ENCODE results near the gene SPAM1. TPM values are rescaled to one million over a fixed set of nuclear protein-coding genes. Genes with fewer than 3 reads are reported as not detected.

Gene SPAM1
- total RNA-seq, 1 experiment from 2014 or later = not detected

GRCh38 chr7:123876557-123877256 lies 48.3 kb upstream of the SPAM1 start (continued):
- TF ChIP-seq SMAD3 (CRISPR knock-in tag; IDR thresholded peaks at IDR 0.05; ENCODE audit: borderline replicate concordance) (no peak), ZNF396 (CRISPR knock-in tag; IDR thresholded peaks at IDR 0.05; ENCODE audit: borderline replicate concordance) (no peak), ZNF416 (CRISPR knock-in tag; IDR thresholded peaks at IDR 0.05) (no peak)

- H3K27me3 Mint-ChIP-seq (ENCODE audit: low read depth) = no peaks in the 10 kb centered on the region
- H3K27ac Mint-ChIP-seq = no peak overlapping the region
- ATAC-seq = no peak
Observed at GRCh38 chr7:123879628-123880027, 45.4 kb upstream of the SPAM1 start.

GRCh38 chr7:123881300-123881699 lies 43.7 kb upstream of the SPAM1 start:
- CTCF ChIA-PET = no interaction called here
- no peak overlapping the region for H3K4me3 Mint-ChIP-seq
- POLR2A ChIA-PET = no interaction called here
- no peak for ATAC-seq
- TF ChIP-seq SMAD3 (CRISPR knock-in tag; IDR thresholded peaks at IDR 0.05; ENCODE audit: borderline replicate concordance) (no peak), ZMAT4 (CRISPR knock-in tag; IDR thresholded peaks at IDR 0.05) (no peak), E2F5 (CRISPR knock-in tag; IDR thresholded peaks at IDR 0.05) (no peak), AFF4 (CRISPR knock-in tag; IDR thresholded peaks at IDR 0.05; ENCODE audit: borderline replicate concordance) (no peak), FOXK1 (CRISPR knock-in tag; IDR thresholded peaks at IDR 0.05) (no peak)
- H3K27ac Mint-ChIP-seq = no peak overlapping the region
- no peaks in the 10 kb centered on the region for H3K27me3 Mint-ChIP-seq (ENCODE audit: low read depth)
- DNase-seq (ENCODE audit: low spot score) = no peak
- H3K36me3 Mint-ChIP-seq = peaks cover 1% of the 10 kb centered on the region; the same call in 1 of the 2 replicates
- peaks cover 6% of the 10 kb centered on the region for H3K9me3 Mint-ChIP-seq
- H3K4me1 Mint-ChIP-seq = no peaks in the 10 kb centered on the region

More at GRCh38 chr7:123879628-123880027, 45.4 kb upstream of the SPAM1 start:
- H3K4me1 Mint-ChIP-seq = no peaks in the 10 kb centered on the region
- no peak overlapping the region for H3K4me3 Mint-ChIP-seq
- TF ChIP-seq ZNF396 (CRISPR knock-in tag; IDR thresholded peaks at IDR 0.05; ENCODE audit: borderline replicate concordance) = no peak
- H3K36me3 Mint-ChIP-seq = no peaks in the 10 kb centered on the region
- DNase-seq (ENCODE audit: low spot score) = no peak
- POLR2A ChIA-PET = no interaction called here
- H3K9me3 Mint-ChIP-seq = no peaks in the 10 kb centered on the region
- CTCF ChIA-PET = no interaction called here

GRCh38 chr7:123883154-123883553 lies 41.9 kb upstream of the SPAM1 start:
- ATAC-seq (no peak), DNase-seq (ENCODE audit: low spot score) (no peak)
- Mint-ChIP-seq H3K4me1 (peaks cover 2% of the 10 kb centered on the region), H3K9me3 (peaks cover 12% of the 10 kb centered on the region), H3K4me3 (no peak overlapping the region), H3K27me3 (ENCODE audit: low read depth) (no peaks in the 10 kb centered on the region), H3K27ac (no peak overlapping the region), H3K36me3 (peaks cover 4% of the 10 kb centered on the region; the same call in 1 of the 2 replicates)
- ChIA-PET CTCF (no interaction called here), POLR2A (no interaction called here)
- TF ChIP-seq FOXJ3 (CRISPR knock-in tag; IDR thresholded peaks at IDR 0.05; ENCODE audit: borderline replicate concordance) = no peak
- TF ChIP-seq SP1 (CRISPR knock-in tag; conservative IDR thresholded peaks at IDR 0.05) = no peak
- no peak for TF ChIP-seq ELF4 (CRISPR knock-in tag; IDR thresholded peaks at IDR 0.05; ENCODE audit: low read depth)
- TF ChIP-seq ZNF416 (CRISPR knock-in tag; IDR thresholded peaks at IDR 0.05) = no peak
- no peak for TF ChIP-seq CTCF (IDR thresholded peaks at IDR 0.05)
- TF ChIP-seq AR (CRISPR knock-in tag; IDR thresholded peaks at IDR 0.05) = no peak
- no peak for TF ChIP-seq ZBTB43 (CRISPR knock-in tag; IDR thresholded peaks at IDR 0.05)
- TF ChIP-seq USF1 (CRISPR knock-in tag; IDR thresholded peaks at IDR 0.05) = no peak
- no peak for TF ChIP-seq ZNF263 (CRISPR knock-in tag; IDR thresholded peaks at IDR 0.05; ENCODE audit: low read depth)
- no peak for TF ChIP-seq TEAD4 (CRISPR knock-in tag; IDR thresholded peaks at IDR 0.05)
- TF ChIP-seq ZNF232 (CRISPR knock-in tag; IDR thresholded peaks at IDR 0.05) = no peak

All from WTC11 (cell line).